Measurements from ENCODE around the gene SIGLEC14. TPM values are rescaled to one million over a fixed set of nuclear protein-coding genes. Genes with fewer than 3 reads are reported as not detected.
A peak's percentile ranks its signal among the peaks of the same experiment; 100 is the strongest.
"Not testable (repeated sequence)": the region's sequence is repeated elsewhere in the genome, so short reads cannot be mapped to it uniquely, and the experiment has no call there.

The SIGLEC14 gene
- total and polyA plus RNA-seq, 4 donors = 0.20 to 5.0 (median 2.3) TPM

- no peak for ATAC-seq (ENCODE audit: low FRiP score)
- intact Hi-C loops (cut with DNase I) = loop anchor here in 1 of 2 donors (10.0 kb wide), 1 partner anchor 346 kb away; no protein-coding TSS in a partner anchor
- 90 to 95% methylated on average over 1 of the region's 1 CpG for WGBS, 2 donors
- H3K27ac ChIP-seq (ENCODE audit: low read depth in 1 of 2, low read length in 2 of 2) = no peak overlapping the region
- H3K4me1 ChIP-seq (ENCODE audit: control insufficient read depth in 1 of 2, insufficient read depth in 2 of 2, low read length in 2 of 2) = no peaks in the 10 kb centered on the region
- no peaks in the 10 kb centered on the region for H3K36me3 ChIP-seq (ENCODE audit: control insufficient read depth in 1 of 2, insufficient read depth in 2 of 2, low read length in 1 of 2)
- H3K9me3 ChIP-seq (ENCODE audit: control insufficient read depth, low read length) = peaks cover 3% of the 10 kb centered on the region
- no peaks in the 10 kb centered on the region for H3K27me3 ChIP-seq (ENCODE audit: control insufficient read depth in 1 of 2, insufficient read depth in 2 of 2, low read length in 1 of 2)
- no peak for DNase-seq
- no peak overlapping the region for H3K4me3 ChIP-seq (ENCODE audit: low read length in 2 of 2)
These were observed 33.8 kb upstream of the SIGLEC14 start for GRCh38 chr19:51680474-51680873.

GRCh38 chr19:51676566-51677083, 30.0 kb upstream of the SIGLEC14 start:
- WGBS, 2 donors = 66 to 82% methylated on average over 9 to 11 of the region's 11 CpGs
- DNase-seq = no peak
- H3K4me3 ChIP-seq (ENCODE audit: low read length in 2 of 2) = no peak overlapping the region
- intact Hi-C loops (cut with DNase I) = no loop called here
- ATAC-seq (ENCODE audit: low FRiP score) = no peak
- no peaks in the 10 kb centered on the region for H3K27me3 ChIP-seq (ENCODE audit: control insufficient read depth in 1 of 2, insufficient read depth in 2 of 2, low read length in 1 of 2)
- no peaks in the 10 kb centered on the region for H3K4me1 ChIP-seq (ENCODE audit: control insufficient read depth in 1 of 2, insufficient read depth in 2 of 2, low read length in 2 of 2)
- H3K9me3 ChIP-seq (ENCODE audit: control insufficient read depth, low read length) = peaks cover 3% of the 10 kb centered on the region
- no peak overlapping the region for H3K27ac ChIP-seq (ENCODE audit: low read depth in 1 of 2, low read length in 2 of 2)
- H3K36me3 ChIP-seq (ENCODE audit: control insufficient read depth in 1 of 2, insufficient read depth in 2 of 2, low read length in 1 of 2) = no peaks in the 10 kb centered on the region

- ATAC-seq (ENCODE audit: low FRiP score); H3K4me3 ChIP-seq (ENCODE audit: low read length in 2 of 2); H3K27me3 ChIP-seq (ENCODE audit: control insufficient read depth in 1 of 2, insufficient read depth in 2 of 2, low read length in 1 of 2); H3K4me1 ChIP-seq (ENCODE audit: control insufficient read depth in 1 of 2, insufficient read depth in 2 of 2, low read length in 2 of 2); DNase-seq; H3K36me3 ChIP-seq (ENCODE audit: control insufficient read depth in 1 of 2, insufficient read depth in 2 of 2, low read length in 1 of 2); H3K9me3 ChIP-seq (ENCODE audit: control insufficient read depth, low read length); H3K27ac ChIP-seq (ENCODE audit: low read depth in 1 of 2, low read length in 2 of 2); intact Hi-C loops (cut with DNase I): not testable (repeated sequence)
- WGBS, 2 donors = 55 to 63% methylated on average over 7 of the region's 7 CpGs
These were observed 29.4 kb upstream of the SIGLEC14 start for GRCh38 chr19:51675911-51676565.

- Histone ChIP-seq H3K9me3 (ENCODE audit: control insufficient read depth, low read length) (peaks cover 2% of the 10 kb centered on the region), H3K27me3 (ENCODE audit: control insufficient read depth in 1 of 2, insufficient read depth in 2 of 2, low read length in 1 of 2) (no peaks in the 10 kb centered on the region), H3K4me1 (ENCODE audit: control insufficient read depth in 1 of 2, insufficient read depth in 2 of 2, low read length in 2 of 2) (no peaks in the 10 kb centered on the region), H3K27ac (ENCODE audit: low read depth in 1 of 2, low read length in 2 of 2) (no peak overlapping the region), H3K4me3 (ENCODE audit: low read length in 2 of 2) (no peak overlapping the region), H3K36me3 (ENCODE audit: control insufficient read depth in 1 of 2, insufficient read depth in 2 of 2, low read length in 1 of 2) (no peaks in the 10 kb centered on the region)
- 79 to 87% methylated on average over 3 of the region's 3 CpGs for WGBS, 2 donors
- intact Hi-C loops (cut with DNase I) = no loop called here
- ATAC-seq (ENCODE audit: low FRiP score) (no peak), DNase-seq (no peak)
These were observed 21.6 kb upstream of the SIGLEC14 start for GRCh38 chr19:51668216-51668615.

GRCh38 chr19:51664997-51665396, 18.4 kb upstream of the SIGLEC14 start:
- intact Hi-C loops (cut with DNase I) = no loop called here
- WGBS, 2 donors = 51 to 54% methylated on average over 3 of the region's 3 CpGs
- Histone ChIP-seq H3K9me3 (ENCODE audit: control insufficient read depth, low read length) (peaks cover 2% of the 10 kb centered on the region), H3K4me1 (ENCODE audit: control insufficient read depth in 1 of 2, insufficient read depth in 2 of 2, low read length in 2 of 2) (no peaks in the 10 kb centered on the region), H3K4me3 (ENCODE audit: low read length in 2 of 2) (no peak overlapping the region), H3K36me3 (ENCODE audit: control insufficient read depth in 1 of 2, insufficient read depth in 2 of 2, low read length in 1 of 2) (no peaks in the 10 kb centered on the region), H3K27ac (ENCODE audit: low read depth in 1 of 2, low read length in 2 of 2) (no peak overlapping the region), H3K27me3 (ENCODE audit: control insufficient read depth in 1 of 2, insufficient read depth in 2 of 2, low read length in 1 of 2) (peaks cover 0 to 2% of the 10 kb centered on the region in 2 donors)
- ATAC-seq (ENCODE audit: low FRiP score) (no peak), DNase-seq (no peak)

- Histone ChIP-seq H3K4me1 (ENCODE audit: control insufficient read depth in 1 of 2, insufficient read depth in 2 of 2, low read length in 2 of 2) (no peaks in the 10 kb centered on the region), H3K27ac (ENCODE audit: low read depth in 1 of 2, low read length in 2 of 2) (no peak overlapping the region), H3K9me3 (ENCODE audit: control insufficient read depth, low read length) (peaks cover 2% of the 10 kb centered on the region), H3K36me3 (ENCODE audit: control insufficient read depth in 1 of 2, insufficient read depth in 2 of 2, low read length in 1 of 2) (no peaks in the 10 kb centered on the region), H3K27me3 (ENCODE audit: control insufficient read depth in 1 of 2, insufficient read depth in 2 of 2, low read length in 1 of 2) (peaks cover 0 to 2% of the 10 kb centered on the region in 2 donors), H3K4me3 (ENCODE audit: low read length in 2 of 2) (no peak overlapping the region)
- WGBS, 2 donors = 11 to 24% methylated on average over 1 of the region's 1 CpG
- intact Hi-C loops (cut with DNase I) = no loop called here
- DNase-seq (no peak), ATAC-seq (ENCODE audit: low FRiP score) (no peak)
These were observed 17.5 kb upstream of the SIGLEC14 start for GRCh38 chr19:51664131-51664530.

- Histone ChIP-seq H3K36me3 (ENCODE audit: control insufficient read depth in 1 of 2, insufficient read depth in 2 of 2, low read length in 1 of 2) (no peaks in the 10 kb centered on the region), H3K27ac (ENCODE audit: low read depth in 1 of 2, low read length in 2 of 2) (no peak overlapping the region), H3K4me3 (ENCODE audit: low read length in 2 of 2) (no peak overlapping the region), H3K9me3 (ENCODE audit: control insufficient read depth, low read length) (peaks cover 2% of the 10 kb centered on the region), H3K4me1 (ENCODE audit: control insufficient read depth in 1 of 2, insufficient read depth in 2 of 2, low read length in 2 of 2) (no peaks in the 10 kb centered on the region), H3K27me3 (ENCODE audit: control insufficient read depth in 1 of 2, insufficient read depth in 2 of 2, low read length in 1 of 2) (peaks cover 0 to 2% of the 10 kb centered on the region in 2 donors)
- ATAC-seq (ENCODE audit: low FRiP score) = no peak
- intact Hi-C loops (cut with DNase I) = no loop called here
- DNase-seq = no peak
- 52 to 57% methylated on average over 3 of the region's 3 CpGs for WGBS, 2 donors
These were observed 17.0 kb upstream of the SIGLEC14 start for GRCh38 chr19:51663650-51664049.

- intact Hi-C loops (cut with DNase I) = no loop called here
- Histone ChIP-seq H3K4me1 (ENCODE audit: control insufficient read depth in 1 of 2, insufficient read depth in 2 of 2, low read length in 2 of 2) (no peaks in the 10 kb centered on the region), H3K9me3 (ENCODE audit: control insufficient read depth, low read length) (peaks cover 2% of the 10 kb centered on the region), H3K4me3 (ENCODE audit: low read length in 2 of 2) (no peak overlapping the region), H3K36me3 (ENCODE audit: control insufficient read depth in 1 of 2, insufficient read depth in 2 of 2, low read length in 1 of 2) (no peaks in the 10 kb centered on the region), H3K27me3 (ENCODE audit: control insufficient read depth in 1 of 2, insufficient read depth in 2 of 2, low read length in 1 of 2) (peaks cover 0 to 2% of the 10 kb centered on the region in 2 donors), H3K27ac (ENCODE audit: low read depth in 1 of 2, low read length in 2 of 2) (no peak overlapping the region)
- ATAC-seq (ENCODE audit: low FRiP score) = no peak
- WGBS, 2 donors = 11 to 18% methylated on average over 9 to 10 of the region's 10 CpGs
- peak; percentile 86 for DNase-seq
These were observed 14.5 kb upstream of the SIGLEC14 start for GRCh38 chr19:51660975-51661600.

- WGBS, 2 donors = 44 to 51% methylated on average over 4 of the region's 4 CpGs
- ATAC-seq (ENCODE audit: low FRiP score) (no peak), DNase-seq (no peak)
- Histone ChIP-seq H3K27me3 (ENCODE audit: control insufficient read depth in 1 of 2, insufficient read depth in 2 of 2, low read length in 1 of 2) (peaks cover 0 to 1% of the 10 kb centered on the region in 2 donors), H3K9me3 (ENCODE audit: control insufficient read depth, low read length) (no peaks in the 10 kb centered on the region), H3K4me3 (ENCODE audit: low read length in 2 of 2) (no peak overlapping the region), H3K36me3 (ENCODE audit: control insufficient read depth in 1 of 2, insufficient read depth in 2 of 2, low read length in 1 of 2) (no peaks in the 10 kb centered on the region), H3K4me1 (ENCODE audit: control insufficient read depth in 1 of 2, insufficient read depth in 2 of 2, low read length in 2 of 2) (no peaks in the 10 kb centered on the region), H3K27ac (ENCODE audit: low read depth in 1 of 2, low read length in 2 of 2) (no peak overlapping the region)
- intact Hi-C loops (cut with DNase I) = loop anchor here (5.0 kb wide), 2 partner anchors 182 to 317 kb away; no protein-coding TSS in a partner anchor
These were observed 8.2 kb upstream of the SIGLEC14 start for GRCh38 chr19:51654783-51655182.
